Measurements from ENCODE around the gene JMJD7.

JMJD7 gene

DNA sequence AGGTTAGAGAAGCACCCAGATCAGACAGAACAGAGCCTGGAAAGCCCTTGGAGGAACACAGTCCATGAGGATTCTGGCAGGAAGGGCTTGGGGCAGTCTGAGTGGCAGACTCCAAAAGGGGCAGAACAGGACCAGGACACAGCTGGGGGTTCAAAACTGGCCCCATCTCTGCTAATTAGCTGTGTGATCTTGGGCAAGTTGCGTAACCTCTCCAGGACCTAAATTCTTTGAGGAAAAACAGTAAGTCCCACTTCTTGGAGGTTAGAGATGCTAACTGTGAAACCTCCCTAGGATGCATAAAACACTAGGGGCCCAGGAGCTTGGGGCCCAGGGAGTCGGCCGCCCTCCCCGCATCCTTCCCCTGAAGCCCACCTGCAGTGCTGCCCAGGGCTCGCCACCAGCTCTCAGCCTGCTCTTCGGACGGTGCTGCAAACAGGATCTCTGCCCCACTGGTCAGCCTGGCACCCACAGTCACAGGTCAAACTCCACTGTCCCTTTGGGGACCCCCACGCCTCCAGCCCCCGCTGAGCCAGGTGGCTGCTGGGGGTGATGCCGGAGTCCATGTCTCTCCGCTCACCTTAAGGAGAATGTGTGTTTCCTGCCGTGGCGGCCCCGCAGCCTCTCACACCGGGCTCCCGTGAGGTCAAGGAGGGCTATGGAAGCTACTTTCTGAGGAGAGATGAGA, 22.7 kb downstream of the JMJD7 start:
- H3K4me2 ChIP-seq (ENCODE audit: low read length), result no peak overlapping the region
- H3K27me3 ChIP-seq (ENCODE audit: control insufficient read depth, low read length), result no peaks in the 10 kb centered on the region
- H3K27ac ChIP-seq (ENCODE audit: low read depth, low read length), result no peak overlapping the region
- no peaks in the 10 kb centered on the region for H4K20me1 ChIP-seq (ENCODE audit: control insufficient read depth, insufficient read depth, low read depth, low read length)
- H3K79me2 ChIP-seq (ENCODE audit: control insufficient read depth, low read length), result no peaks in the 10 kb centered on the region
- H3K9me2 ChIP-seq (replicated peaks; ENCODE audit: control insufficient read depth, low read length), result no peaks in the 10 kb centered on the region
- no peaks in the 10 kb centered on the region for H3K4me1 ChIP-seq (ENCODE audit: control insufficient read depth, low read length)
- H3K9me3 ChIP-seq (ENCODE audit: control insufficient read depth, insufficient read depth, low read length), result no peaks in the 10 kb centered on the region
- no peaks in the 10 kb centered on the region for H3K36me3 ChIP-seq (ENCODE audit: control insufficient read depth, low read length)
- H3K4me3 ChIP-seq (ENCODE audit: low read length), result no peak overlapping the region
- H3F3A ChIP-seq (ENCODE audit: control insufficient read depth, insufficient read depth), result no peaks in the 10 kb centered on the region
- TF ChIP-seq, protein P1, sequence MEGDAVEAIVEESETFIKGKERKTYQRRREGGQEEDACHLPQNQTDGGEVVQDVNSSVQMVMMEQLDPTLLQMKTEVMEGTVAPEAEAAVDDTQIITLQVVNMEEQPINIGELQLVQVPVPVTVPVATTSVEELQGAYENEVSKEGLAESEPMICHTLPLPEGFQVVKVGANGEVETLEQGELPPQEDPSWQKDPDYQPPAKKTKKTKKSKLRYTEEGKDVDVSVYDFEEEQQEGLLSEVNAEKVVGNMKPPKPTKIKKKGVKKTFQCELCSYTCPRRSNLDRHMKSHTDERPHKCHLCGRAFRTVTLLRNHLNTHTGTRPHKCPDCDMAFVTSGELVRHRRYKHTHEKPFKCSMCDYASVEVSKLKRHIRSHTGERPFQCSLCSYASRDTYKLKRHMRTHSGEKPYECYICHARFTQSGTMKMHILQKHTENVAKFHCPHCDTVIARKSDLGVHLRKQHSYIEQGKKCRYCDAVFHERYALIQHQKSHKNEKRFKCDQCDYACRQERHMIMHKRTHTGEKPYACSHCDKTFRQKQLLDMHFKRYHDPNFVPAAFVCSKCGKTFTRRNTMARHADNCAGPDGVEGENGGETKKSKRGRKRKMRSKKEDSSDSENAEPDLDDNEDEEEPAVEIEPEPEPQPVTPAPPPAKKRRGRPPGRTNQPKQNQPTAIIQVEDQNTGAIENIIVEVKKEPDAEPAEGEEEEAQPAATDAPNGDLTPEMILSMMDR (IDR thresholded peaks at IDR 0.05; ENCODE audit: low read depth, low read length, poor library complexity, severe bottlenecking), result no peak
- TF ChIP-seq EZH2phosphoT487 (IDR thresholded peaks at IDR 0.05; ENCODE audit: borderline replicate concordance, low read length), result no peak

DNA sequence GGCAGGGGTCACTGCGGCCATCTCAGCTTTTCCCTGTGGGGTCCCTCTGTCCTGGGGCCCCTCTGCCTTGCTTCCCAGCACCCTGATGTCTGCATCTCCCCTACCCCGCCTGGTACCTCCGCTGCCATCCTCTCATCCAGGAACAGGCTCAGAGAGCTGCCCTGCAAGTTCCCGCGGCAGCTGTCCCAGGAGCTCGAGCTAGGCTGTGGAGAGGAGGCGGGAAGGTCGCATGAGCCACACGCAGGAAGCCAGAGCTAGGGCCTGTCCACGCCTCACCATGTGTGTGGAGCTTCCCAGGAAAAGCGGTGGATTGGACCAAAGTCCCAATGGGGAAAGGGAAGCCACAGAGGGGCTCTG, 23.3 kb downstream of the JMJD7 start:
- Histone ChIP-seq H4K20me1 (ENCODE audit: control insufficient read depth, insufficient read depth, low read depth, low read length) (no peaks in the 10 kb centered on the region), H3K27ac (ENCODE audit: low read depth, low read length) (no peak overlapping the region), H3K4me2 (ENCODE audit: low read length) (no peak overlapping the region), H3K36me3 (ENCODE audit: control insufficient read depth, low read length) (no peaks in the 10 kb centered on the region), H3F3A (ENCODE audit: control insufficient read depth, insufficient read depth) (no peaks in the 10 kb centered on the region), H3K9me3 (ENCODE audit: control insufficient read depth, insufficient read depth, low read length) (no peaks in the 10 kb centered on the region), H3K9me2 (replicated peaks; ENCODE audit: control insufficient read depth, low read length) (no peaks in the 10 kb centered on the region), H3K27me3 (ENCODE audit: control insufficient read depth, low read length) (no peaks in the 10 kb centered on the region), H3K4me3 (ENCODE audit: low read length) (no peak overlapping the region), H3K4me1 (ENCODE audit: control insufficient read depth, low read length) (no peaks in the 10 kb centered on the region), H3K79me2 (ENCODE audit: control insufficient read depth, low read length) (no peaks in the 10 kb centered on the region)
- no peak for TF ChIP-seq EZH2phosphoT487 (IDR thresholded peaks at IDR 0.05; ENCODE audit: borderline replicate concordance, low read length)
- TF ChIP-seq, protein P1 (IDR thresholded peaks at IDR 0.05; ENCODE audit: low read depth, low read length, poor library complexity, severe bottlenecking), result no peak

DNA sequence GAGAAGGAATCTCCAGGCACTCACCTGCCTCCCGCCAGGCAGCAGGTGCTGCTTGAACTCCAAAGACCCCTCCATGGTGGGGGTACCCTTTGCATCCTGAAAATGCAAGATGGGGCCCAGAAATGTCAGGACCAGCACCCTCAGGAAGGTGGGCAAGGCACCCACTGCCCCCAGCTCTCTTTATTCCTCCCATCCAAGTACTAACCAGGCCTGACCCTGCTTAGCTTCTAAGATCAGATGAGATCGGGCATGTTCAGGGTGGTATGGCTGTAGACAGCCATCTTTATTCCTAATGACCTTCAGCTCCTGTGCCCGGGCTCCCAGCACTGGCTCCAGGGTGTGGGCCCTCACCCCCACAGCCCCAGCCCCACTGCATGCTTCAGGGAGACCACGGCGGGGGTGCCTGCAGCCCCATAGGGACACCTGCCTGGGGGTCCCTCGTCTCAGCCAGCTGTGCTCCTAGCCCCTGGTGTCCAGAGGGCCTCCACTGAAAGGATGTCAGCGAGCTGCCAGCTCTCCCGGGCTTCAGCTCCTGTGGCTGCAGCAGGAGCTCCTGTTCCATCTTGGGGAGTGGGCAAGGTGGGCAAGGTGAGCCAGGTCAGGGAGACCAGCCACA, 24.0 kb downstream of the JMJD7 start:
- Histone ChIP-seq H3K79me2 (ENCODE audit: control insufficient read depth, low read length) (no peaks in the 10 kb centered on the region), H3K27ac (ENCODE audit: low read depth, low read length) (no peak overlapping the region), H3K4me3 (ENCODE audit: low read length) (no peak overlapping the region), H3K9me2 (replicated peaks; ENCODE audit: control insufficient read depth, low read length) (no peaks in the 10 kb centered on the region), H3K36me3 (ENCODE audit: control insufficient read depth, low read length) (no peaks in the 10 kb centered on the region), H4K20me1 (ENCODE audit: control insufficient read depth, insufficient read depth, low read depth, low read length) (no peaks in the 10 kb centered on the region), H3F3A (ENCODE audit: control insufficient read depth, insufficient read depth) (no peaks in the 10 kb centered on the region), H3K4me1 (ENCODE audit: control insufficient read depth, low read length) (no peaks in the 10 kb centered on the region), H3K9me3 (ENCODE audit: control insufficient read depth, insufficient read depth, low read length) (no peaks in the 10 kb centered on the region), H3K27me3 (ENCODE audit: control insufficient read depth, low read length) (no peaks in the 10 kb centered on the region), H3K4me2 (ENCODE audit: low read length) (no peak overlapping the region)
- no peak for TF ChIP-seq EZH2phosphoT487 (IDR thresholded peaks at IDR 0.05; ENCODE audit: borderline replicate concordance, low read length)
- TF ChIP-seq, protein P1 (IDR thresholded peaks at IDR 0.05; ENCODE audit: low read depth, low read length, poor library complexity, severe bottlenecking), result no peak

Measured in DOHH2 (cell line).